Stimulated activated CD8-positive, alpha-beta memory T cell treated with anti-CD3 and anti-CD28 coated beads, Interleukin-2, amount 100 ng/mL, for 48 hours (primary cell): ENCODE measurements around the gene C18orf32.
"Not testable (repeated sequence)": the region's sequence is repeated elsewhere in the genome, so short reads cannot be mapped to it uniquely, and the experiment has no call there.

Experiments used
- DNase-seq, 2 donors: peaks; one replicate each; pipeline ENCODE4 v3.0.0-alpha.2; 2020; ENCODE audit warnings: low read depth in 2 of 2

The C18orf32 gene

DNA sequence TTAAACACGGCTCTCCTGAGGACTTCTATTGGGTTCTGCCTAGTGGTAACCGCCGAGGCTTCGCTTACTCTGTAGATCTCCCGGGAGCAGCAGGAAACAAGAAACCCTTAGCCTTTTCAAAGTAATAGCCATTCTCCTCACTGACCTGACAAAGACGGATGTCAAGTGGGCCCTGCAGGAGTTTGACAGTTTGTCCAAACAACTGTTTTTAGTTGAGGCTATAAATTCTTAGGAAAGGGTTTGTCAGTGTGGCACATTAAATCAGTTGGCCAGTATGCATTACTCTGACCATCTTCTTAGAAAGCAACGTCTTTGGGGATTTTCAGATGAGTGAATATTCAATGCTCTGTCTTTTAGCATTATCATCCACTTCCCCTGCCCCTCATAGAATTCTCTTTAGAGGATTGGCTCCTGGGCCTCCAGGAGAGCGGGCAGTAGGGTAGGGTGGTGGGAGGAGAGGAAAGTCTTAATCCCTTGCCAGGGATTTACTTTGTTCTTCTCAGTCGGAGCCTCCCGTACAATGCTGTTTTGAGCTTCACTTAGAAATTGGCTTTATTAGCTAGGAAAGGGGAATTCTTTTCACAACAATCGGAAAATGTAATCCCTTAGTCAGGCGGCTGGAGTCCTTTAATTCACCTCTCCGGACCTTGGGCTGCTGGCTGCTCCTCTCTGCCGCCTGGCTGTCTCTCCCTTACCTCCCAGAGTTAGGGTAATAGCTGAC, 13.3 kb upstream of the C18orf32 start:
- DNase-seq: no peak

DNA sequence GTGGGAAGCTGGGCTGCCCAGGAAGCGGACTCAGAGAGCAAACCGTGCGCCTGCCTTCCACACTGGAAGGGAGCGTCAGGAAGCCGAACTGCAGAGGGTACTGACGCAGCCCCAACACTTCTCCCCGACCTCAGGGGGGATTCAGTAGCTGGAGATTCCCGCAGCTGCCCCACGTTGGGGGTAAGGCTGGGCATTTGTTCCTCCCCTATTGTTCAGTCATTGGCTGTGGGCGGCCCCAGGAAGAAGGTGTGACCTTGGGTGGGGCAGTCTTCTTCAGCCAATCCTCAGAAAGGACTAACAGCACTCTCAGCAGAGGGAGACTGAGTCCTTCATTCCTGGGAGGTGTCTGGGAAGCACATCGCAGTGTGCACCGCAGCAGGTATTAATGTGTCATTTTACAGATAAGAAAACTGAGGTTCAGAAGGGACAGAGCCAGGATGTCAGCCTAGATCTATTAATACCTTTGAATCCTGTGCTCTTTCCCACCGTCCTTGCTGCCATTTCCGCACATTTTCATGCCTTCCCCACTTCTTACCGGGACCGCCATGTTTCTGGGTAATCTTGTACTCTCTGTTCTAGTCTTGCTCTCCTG, 12.1 kb upstream of the C18orf32 start:
- no peak for DNase-seq

DNA sequence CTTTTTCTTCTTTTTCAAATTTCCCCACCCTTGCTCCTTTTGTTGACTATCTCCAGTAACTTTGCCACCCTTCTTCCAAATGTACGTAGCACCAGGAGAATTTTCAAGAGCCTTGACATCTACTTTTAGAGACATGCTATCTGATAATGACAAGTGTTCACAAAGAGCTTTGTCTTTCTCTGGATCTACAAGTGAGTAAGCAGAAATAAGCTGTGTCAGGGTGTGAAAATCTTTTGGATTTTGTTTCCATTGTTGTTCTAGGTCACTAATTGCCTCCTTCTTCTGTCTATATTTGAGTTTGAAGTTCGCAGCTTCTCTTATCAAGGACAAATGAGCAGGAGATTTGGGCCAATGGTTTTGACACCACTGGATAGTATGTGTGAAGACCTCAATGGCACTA, 8.4 kb upstream of the C18orf32 start:
- no peak for DNase-seq

DNA sequence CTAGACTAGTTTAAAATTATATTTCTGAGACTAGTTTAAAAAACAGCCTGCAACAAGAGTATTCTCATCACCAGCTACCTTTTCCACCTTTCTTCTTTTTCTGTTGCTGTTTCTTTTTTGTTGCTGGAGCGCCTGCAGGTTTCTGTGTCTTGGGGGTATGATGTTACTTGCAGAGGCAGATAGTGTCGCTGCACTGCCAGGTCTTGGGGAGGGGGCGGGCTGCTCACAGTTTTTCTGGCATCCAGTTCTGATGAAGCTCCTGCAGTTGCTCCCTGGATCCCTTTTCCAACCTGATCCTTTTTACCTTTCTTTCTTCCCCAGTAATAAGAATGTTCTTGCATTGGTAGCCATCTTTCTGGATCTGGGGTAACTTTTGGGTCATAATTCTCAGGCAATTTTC, 8.0 kb upstream of the C18orf32 start:
- no peak for DNase-seq

DNA sequence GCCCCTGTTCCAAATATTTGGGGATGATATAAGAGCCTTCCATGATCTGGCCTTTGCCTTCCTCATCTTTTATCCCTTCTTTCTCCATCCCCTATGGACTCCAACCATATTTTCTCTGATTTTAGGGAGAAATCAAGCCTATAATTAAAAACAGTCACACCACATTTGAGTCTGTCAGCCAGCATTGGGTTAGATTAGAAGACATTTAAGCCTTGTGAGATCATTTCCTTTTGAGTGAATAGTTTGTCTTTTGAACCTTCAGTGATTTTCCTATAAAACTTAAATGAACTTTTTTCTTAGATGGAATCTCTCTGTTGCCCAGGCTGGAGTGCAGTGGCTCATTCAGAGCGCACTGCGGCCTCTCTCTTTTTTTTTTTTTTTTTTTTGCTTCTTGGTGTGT, 7.6 kb upstream of the C18orf32 start:
- no peak for DNase-seq

DNA sequence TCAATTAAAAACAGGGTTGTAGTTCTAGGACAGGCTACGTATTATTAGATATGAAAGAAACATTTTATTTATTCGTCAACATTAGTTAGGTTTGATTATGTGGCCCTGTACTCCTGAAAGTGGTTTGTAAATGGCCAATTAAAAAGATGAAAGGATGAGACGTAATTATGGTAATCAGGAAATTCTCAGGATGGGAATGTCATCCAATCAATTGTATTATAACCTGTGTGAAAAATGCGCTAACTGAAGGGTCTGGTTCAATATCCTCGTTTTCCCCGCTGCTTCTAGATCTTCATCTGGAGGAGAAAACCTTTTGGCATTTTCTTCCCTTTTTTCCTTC, 5.6 kb upstream of the C18orf32 start:
- no peak for DNase-seq

DNA sequence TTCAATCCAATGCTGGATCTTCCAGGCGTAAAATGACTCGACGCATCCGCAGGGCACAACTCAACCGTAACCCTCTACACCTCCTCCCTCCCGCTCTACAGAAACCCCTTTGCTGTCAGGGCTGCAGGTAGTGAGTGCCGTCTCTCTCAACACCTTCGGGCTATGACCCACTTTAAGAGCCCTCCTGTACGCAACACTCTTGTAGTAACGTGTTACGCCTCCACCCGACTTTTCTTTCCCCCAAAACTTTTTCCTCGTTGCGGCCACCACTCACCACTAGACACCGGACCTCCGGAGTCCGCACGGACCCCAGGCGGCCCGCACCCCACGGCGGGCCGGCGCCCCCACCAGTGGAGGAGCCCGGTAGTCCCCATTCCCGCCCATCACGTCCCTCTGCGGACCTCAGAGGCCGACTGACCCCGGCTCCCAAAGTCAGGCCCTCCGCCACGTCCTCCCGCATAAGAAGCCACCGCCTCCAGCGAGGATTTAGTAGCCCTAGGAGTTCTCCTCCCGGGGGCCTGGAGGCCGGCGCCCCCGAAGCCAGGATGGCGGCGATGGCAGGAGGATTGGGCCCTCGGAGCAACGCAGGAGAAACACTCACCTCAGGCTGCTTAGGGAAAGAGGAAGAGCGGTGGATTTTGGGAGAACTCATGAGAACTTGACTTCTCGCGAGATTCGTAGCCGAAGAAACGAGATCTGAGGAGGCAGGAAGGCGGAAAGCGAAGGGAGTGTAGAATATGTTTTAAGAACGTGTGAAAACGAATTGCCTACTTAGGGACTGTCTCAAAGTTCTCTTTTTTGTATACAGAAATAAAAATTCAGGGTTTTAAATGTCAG, 5.0 kb upstream of the C18orf32 start, which contains the start of gene RPL17:
Gene RPL17, minus strand, starts transcription at position 609 of the 837 bp plus-strand sequence.
- peak; percentile 44 to 70 for DNase-seq

DNA sequence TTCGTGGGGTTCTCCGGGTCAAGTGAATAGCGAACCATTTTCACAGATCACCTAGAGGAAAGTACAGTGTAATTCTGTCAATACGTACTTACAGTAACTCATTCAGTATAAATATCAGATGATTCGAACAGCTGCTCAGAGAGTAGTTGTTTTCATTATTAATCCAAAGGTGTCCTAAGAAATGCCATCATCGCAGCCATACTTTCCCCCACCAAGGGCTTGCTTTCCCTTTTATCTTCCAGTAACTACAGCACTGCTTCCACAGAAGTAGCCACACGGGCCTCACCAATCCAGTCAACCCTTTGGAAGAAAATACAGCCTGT, 4.5 kb upstream of the C18orf32 start:
- no peak for DNase-seq

DNA sequence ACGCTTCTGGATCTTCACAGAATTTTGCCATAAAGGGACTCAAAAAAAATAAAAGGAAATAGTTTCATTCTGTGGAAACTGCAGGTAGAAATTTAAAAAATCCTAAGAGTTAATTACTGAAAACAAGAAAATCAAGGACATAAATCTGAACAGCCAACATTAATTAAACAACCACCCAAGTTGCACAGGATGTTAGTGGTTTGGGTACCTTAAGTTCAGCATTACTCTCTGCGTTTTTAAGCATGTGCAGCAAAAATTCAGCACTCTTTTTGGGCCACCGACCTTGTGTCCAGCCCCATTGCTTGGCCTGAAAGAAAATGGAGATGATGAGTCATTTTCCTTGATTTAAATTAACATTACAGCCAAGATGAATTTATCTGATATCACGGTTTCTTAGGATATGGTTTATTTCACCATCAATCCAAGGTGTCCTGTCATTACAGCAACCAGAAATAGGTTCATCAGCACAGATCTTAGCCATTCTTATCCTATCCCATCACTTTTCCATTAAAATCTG, 3.3 kb upstream of the C18orf32 start:
- no peak for DNase-seq

DNA sequence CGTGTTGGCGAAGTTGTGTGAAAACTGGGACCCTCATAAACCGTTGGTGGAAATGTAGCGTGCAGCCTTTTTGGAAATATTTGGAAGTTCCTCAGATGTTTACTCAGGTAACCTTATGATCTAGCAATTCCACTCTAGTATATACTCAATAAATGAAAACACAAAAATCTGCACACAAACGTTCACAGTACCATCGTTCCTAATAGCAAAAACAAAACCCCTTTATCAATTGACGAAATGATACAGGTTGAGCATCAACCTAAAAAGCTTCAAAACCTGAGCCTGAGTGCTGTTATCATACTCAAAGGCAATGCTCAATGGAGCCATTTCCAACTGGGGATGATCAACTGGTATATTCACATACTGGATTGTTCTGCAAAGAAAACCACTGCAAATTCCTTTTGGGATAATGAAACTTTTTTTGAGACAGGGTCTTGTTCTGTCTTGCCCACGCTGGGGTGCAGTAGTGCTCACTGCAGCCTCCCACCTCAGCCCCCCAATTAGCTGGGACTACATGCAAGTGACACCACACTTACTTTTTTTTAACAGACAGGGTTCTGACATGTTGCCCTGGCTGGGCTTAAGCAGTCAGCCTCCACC, 777 bp upstream of the C18orf32 start:
- no peak for DNase-seq

DNA sequence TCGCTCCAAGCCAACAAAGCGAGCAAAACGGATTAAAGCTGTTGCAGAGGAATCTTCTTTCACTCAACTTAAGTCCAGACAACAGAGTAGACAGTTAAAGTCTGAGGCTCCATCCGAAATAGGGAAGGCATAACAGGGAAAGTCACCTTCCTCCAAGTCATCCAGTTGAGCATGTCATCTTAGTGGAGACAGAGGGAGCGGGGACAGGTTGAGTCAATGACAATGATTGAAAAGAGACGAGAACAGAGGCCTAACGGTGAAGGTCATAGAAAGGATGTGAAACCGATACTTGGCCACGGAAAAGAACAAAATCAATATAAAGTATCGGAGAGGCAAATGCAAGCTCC, 455 bp downstream of the C18orf32 start:
- DNase-seq: no peak

DNA sequence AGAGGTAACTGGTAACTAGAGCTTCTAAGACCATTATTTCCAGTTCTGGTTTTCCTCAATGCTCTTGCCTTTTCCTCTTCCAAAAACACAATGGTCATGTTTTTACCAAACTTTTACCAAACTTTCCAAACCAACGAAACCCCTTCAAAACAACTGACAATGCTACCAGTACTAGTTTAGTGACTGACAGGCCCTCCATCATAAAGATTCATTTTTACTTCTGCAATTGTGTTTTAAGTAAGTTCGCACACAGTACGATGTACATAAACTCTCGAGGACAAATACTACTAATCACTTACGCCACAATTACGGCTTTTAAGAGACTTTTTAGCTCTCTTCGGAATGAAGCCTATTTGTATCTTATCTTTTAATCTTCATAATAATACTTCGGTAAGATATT, 900 bp downstream of the C18orf32 start:
- DNase-seq: no peak

DNA sequence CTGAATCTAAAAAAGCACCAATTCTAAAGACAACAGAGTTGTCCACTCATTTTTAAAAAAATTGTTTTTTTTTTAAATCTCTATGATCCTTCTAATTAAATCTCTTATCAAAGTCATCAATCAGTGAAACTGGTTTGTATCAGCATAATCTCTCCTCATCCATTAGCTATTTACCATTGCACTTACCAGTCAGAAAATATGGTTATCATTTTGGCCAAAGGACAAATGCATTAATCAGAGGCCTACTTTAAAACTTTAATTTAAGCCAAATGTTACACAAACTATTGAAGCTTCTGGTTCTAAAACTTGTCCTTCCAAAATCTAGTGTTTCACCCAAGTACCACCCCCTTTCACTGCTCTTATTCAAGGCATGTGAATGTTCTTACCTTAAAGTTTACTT, 3.8 kb downstream of the C18orf32 start:
- DNase-seq: no peak

DNA sequence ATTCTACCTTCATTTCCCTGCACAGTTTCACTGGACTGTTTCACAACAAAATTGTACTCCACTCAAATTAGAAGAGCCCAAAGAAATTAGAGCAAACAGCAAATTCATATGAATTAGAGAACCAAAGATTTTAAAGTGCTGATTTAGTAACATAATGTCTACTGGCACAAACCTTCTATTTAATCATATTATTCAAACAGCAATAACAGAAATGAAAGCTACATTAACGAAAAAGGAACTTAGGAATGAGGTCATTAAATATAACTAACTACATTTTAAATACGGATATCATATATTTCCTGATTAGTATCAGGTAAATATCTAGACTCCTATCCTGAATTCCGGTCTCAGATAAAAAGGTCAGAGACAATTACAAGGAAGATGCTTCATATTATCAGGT, 5.1 kb downstream of the C18orf32 start:
- DNase-seq: no peak

DNA sequence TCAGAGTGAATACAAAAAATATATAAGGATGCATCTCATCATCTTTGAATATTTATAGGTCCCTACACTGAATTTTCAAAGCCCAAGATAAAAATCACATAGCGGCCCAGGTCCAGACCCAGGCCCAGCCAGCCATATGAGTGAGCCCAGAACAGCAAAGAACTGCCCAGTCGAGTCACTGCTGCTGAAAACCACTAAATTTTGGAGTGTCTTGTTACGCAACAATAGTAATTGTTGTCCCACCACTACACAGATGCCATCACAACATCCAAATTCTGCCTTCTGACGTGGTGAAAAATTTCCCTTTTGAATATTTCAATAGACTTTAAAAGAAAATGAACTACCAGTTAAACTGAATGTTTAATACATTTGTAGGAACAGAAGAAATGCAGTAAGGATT, 5.7 kb downstream of the C18orf32 start:
- DNase-seq: no peak

DNA sequence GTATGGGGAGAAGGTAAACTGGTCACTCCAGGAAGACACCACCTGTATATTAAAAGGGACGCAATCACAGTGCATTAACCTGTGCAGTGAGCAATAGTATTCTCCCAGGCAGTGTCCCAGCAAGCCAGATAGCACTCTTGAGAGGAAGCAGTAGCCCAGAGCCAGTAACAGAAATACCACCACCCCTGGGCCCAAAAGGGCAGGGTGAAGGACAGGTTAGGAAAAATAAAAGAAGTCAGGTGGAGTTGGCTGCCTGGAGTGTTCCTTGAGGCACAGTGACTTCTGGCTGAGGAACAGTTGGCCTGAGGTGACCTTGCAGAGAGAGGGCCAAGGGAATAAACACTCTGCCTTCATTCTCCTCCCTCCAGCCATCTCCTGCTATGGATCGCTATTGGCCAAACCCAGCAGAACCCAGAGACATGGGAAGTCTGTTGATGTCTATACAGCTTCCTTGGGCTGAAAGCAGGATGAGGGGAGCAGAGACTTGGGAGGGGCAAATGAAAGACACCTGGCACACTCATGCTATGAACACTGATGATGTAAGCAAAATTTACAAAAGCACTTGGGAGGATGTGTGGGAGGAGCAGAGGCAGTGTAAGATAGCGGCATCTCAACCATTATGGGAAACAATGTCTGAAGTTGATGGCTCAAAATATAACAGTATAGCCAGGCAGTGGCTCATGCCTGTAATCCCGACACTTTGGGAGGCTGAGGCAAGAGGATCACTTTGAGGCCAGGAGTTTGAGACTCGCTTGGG, 7.5 kb downstream of the C18orf32 start:
- DNase-seq: no peak

DNA sequence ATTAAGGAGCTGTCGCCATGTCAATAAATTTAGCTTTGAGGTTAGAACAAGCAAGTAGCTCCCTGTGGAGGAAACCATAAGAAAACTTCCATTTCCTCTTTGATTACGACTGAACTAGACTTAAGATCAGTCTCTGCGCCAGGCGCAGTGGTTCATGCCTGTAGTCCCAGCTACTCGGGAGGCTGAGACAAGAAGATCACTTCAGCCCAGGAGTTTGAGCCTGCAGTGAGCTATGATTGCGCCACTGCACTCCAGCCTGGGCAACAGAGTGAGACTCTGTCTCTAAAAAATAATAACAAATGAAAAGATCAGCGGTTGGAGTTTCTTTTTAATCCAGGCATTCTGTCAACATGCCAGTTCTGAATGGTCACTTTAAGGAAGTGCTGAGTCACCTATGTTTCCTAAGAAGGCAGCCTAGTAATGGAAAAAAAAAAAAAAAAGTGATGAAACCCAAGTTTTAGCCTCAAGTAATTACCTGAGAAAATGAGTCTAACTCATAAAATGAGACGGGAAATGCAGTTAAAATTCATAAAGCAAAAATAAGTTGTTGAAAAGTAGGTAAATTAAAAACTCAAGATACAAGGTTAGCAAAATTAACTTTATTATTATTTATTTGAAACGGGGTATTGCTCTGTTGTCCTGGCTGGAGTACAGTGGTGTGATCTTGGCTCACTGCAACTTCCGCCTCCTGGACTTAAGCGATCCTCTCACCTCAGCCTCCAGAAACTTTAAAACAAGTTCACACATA, 10.2 kb downstream of the C18orf32 start:
- no peak for DNase-seq

DNA sequence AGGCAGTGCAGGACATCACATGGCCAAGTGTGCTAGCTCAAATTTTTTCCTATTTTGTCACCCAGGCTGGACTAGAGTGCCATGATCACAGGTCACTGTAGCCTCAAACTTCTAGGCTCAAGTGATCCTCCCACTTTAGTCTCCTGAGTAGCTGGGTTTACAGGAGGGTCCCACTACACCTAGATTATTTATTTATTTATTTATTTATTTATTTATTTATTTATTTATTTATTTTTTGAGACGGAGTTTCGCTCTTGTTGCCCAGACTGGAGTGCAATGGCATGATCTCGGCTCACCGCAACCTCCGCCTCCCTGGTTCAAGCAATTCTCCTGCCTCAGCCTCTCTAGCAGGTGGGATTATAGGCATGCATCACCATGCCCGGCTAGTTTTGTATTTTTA, 12.1 kb downstream of the C18orf32 start:
- DNase-seq: not testable (repeated sequence)

DNA sequence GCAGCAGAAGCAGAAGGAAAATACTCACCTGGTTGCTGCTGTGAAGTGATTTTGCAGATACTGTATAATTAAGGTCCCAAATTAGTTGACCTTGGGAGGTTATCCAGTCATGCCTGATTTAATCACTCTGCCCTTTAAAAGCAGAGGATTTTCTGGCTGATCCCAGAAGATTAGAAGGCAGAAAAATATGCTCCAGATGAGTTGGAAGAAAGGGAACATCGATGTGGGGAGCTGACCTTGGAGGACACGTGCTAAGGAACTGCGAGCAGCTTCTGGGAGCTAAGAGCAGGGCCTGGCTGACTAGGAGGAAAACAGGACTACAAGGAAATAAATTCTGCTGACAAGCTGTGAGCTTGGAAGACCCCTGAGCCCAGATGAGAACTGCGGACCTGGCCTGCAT, 13.3 kb downstream of the C18orf32 start:
- DNase-seq: no peak

DNA sequence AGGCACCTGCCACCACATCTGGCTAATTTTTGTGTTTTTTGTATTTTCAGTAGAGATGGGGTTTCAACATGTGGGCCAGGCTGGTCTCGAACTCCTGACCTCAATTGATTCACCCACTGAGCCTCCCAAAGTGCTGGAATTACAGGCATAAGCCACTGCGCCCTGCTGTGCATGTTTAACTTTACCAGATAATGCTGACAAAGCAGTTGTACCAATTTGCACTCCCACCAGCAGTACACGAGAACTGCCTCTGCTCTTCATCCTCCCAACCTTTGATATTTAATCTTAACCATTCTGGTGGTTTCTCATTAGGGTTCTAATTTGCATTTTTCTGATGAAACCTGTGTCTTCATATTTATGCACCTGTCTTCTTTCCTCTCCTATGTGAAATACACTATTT, 14.6 kb downstream of the C18orf32 start:
- DNase-seq: no peak

DNA sequence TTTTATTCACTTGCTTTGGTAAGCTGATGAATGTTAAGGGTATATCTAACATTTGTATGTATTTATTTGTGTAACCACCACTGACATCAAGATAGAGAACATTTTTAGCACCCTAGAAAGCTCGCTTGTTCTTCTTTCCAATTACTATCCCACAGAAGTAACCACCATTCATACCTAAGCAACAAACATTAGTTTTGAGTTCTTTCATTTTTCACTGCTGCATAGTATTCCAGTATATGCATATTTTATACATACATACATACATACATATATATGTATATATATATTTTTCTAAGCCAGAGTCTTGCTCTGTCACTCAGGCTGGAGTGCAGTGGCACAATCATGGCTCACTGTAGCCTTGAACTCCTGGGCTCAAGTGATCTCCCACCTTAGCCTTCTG, 15.5 kb downstream of the C18orf32 start:
- DNase-seq: no peak
